NCI-H2081 (cell line): ENCODE measurements around the gene ARMS2.

Experiments
- DNase-seq, 2 experiments: peaks; one replicate each; lab custom pipeline; 2025; lab: John Stamatoyannopoulos, UW

The ARMS2 gene

GRCh38 chr10:122473116-122473515 lies 18.7 kb downstream of the ARMS2 start:
- DNase-seq = no peak

GRCh38 chr10:122474131-122474818 lies 19.8 kb downstream of the ARMS2 start:
- DNase-seq = no peak

GRCh38 chr10:122475100-122475499 lies 20.6 kb downstream of the ARMS2 start:
- DNase-seq = no peak

- no peak for DNase-seq
Observed at GRCh38 chr10:122475591-122476332, 21.3 kb downstream of the ARMS2 start.

- DNase-seq = no peak
Observed at GRCh38 chr10:122476333-122476695, 21.9 kb downstream of the ARMS2 start.

GRCh38 chr10:122477436-122477835 lies 23.0 kb downstream of the ARMS2 start:
- DNase-seq = no peak

- no peak for DNase-seq
Observed at GRCh38 chr10:122478971-122479370, 24.5 kb downstream of the ARMS2 start.

GRCh38 chr10:122480146-122480833 lies 25.8 kb downstream of the ARMS2 start:
- no peak for DNase-seq

- no peak for DNase-seq
Observed at GRCh38 chr10:122481296-122482056, 27.0 kb downstream of the ARMS2 start.

GRCh38 chr10:122484276-122485060 lies 30.0 kb downstream of the ARMS2 start:
- no peak for DNase-seq

GRCh38 chr10:122485670-122486069 lies 31.2 kb downstream of the ARMS2 start:
- DNase-seq = no peak

- no peak for DNase-seq
Observed at GRCh38 chr10:122486406-122487080, 32.1 kb downstream of the ARMS2 start.

- DNase-seq = peak in 1 of 2 experiments; percentile 2
Observed at GRCh38 chr10:122487174-122487765, 32.8 kb downstream of the ARMS2 start.

- DNase-seq = no peak
Observed at GRCh38 chr10:122490268-122490667, 35.8 kb downstream of the ARMS2 start.

GRCh38 chr10:122490786-122491680 lies 36.6 kb downstream of the ARMS2 start:
- no peak for DNase-seq

- no peak for DNase-seq
Observed at GRCh38 chr10:122492006-122492405, 37.6 kb downstream of the ARMS2 start.

GRCh38 chr10:122492999-122493481 lies 38.6 kb downstream of the ARMS2 start:
- no peak for DNase-seq

- DNase-seq = no peak
Observed at GRCh38 chr10:122493761-122494160, 39.3 kb downstream of the ARMS2 start.

GRCh38 chr10:122494173-122494820 lies 39.8 kb downstream of the ARMS2 start:
- DNase-seq = no peak
